GM19395 (cell line): ENCODE results near the gene RCE1.

Source experiments
- ATAC-seq: cut with Tn5 transposase; IDR thresholded peaks from one replicate; pipeline ENCODE4 v1.9.1; 2021; ENCODE audit warnings: mild to moderate bottlenecking, moderate library complexity; ENCODE audit not compliant: unreplicated experiment

The RCE1 gene

GRCh38 chr11:66868082-66868725 is 25.0 kb downstream of the RCE1 start:
- no peak for ATAC-seq

- ATAC-seq, result peak; percentile 89
These were observed 25.7 kb downstream of the RCE1 start for GRCh38 chr11:66868726-66869566.

GRCh38 chr11:66869567-66869870 is 26.3 kb downstream of the RCE1 start:
- ATAC-seq, result no peak

- no peak for ATAC-seq
These were observed 26.9 kb downstream of the RCE1 start for GRCh38 chr11:66870131-66870530.

- no peak for ATAC-seq
These were observed 27.6 kb downstream of the RCE1 start for GRCh38 chr11:66870616-66871520.

- ATAC-seq, result no peak
These were observed 28.3 kb downstream of the RCE1 start for GRCh38 chr11:66871521-66871901.

GRCh38 chr11:66874232-66874631 is 31.0 kb downstream of the RCE1 start:
- no peak for ATAC-seq

GRCh38 chr11:66875378-66875777 is 32.1 kb downstream of the RCE1 start:
- ATAC-seq, result no peak

- ATAC-seq, result no peak
These were observed 34.5 kb downstream of the RCE1 start for GRCh38 chr11:66877588-66878385.

GRCh38 chr11:66878474-66878873 is 35.2 kb downstream of the RCE1 start:
- ATAC-seq, result no peak

- ATAC-seq, result no peak
These were observed 35.8 kb downstream of the RCE1 start for GRCh38 chr11:66879000-66879399.

- no peak for ATAC-seq
These were observed 36.3 kb downstream of the RCE1 start for GRCh38 chr11:66879583-66879982.

- ATAC-seq, result no peak
These were observed 36.8 kb downstream of the RCE1 start for GRCh38 chr11:66879999-66880398.

GRCh38 chr11:66880496-66881450 is 37.5 kb downstream of the RCE1 start:
- no peak for ATAC-seq

GRCh38 chr11:66881451-66881835 is 38.2 kb downstream of the RCE1 start:
- ATAC-seq, result no peak

GRCh38 chr11:66881927-66882452 is 38.7 kb downstream of the RCE1 start:
- ATAC-seq, result no peak

GRCh38 chr11:66882561-66883015 is 39.3 kb downstream of the RCE1 start:
- no peak for ATAC-seq

GRCh38 chr11:66883016-66883965 is 40.0 kb downstream of the RCE1 start:
- ATAC-seq, result no peak
